Coronary artery (tissue), 2 donors: ENCODE measurements around the gene PRKCE.

Source experiments
- DNase-seq: peaks from one replicate; pipeline ENCODE4 v3.0.0-alpha.2; 2017; ENCODE audit warnings: low spot score
- H3K27ac ChIP-seq, 2 donors: fragments of 200-600 bp; sonication (generic); one replicate each; pipeline ENCODE4 v1.5.1; 2016 to 2019
- H3K4me3 ChIP-seq: fragments of 200-600 bp; sonication (generic); 2 replicates; pipeline ENCODE4 v1.5.1; 2016; ENCODE audit warnings: mild to moderate bottlenecking, moderate library complexity
- CTCF ChIP-seq: fragments of 200-600 bp; sonication (generic); IDR thresholded peaks from one replicate; pipeline ENCODE4 v1.5.1; 2019; ENCODE audit warnings: antibody characterized with exemption

PRKCE gene

GRCh38 chr2:46018773-46019591 lies 367.5 kb downstream of the PRKCE start:
- no peak for TF ChIP-seq CTCF
- Histone ChIP-seq H3K4me3 (no peak overlapping the region), H3K27ac (no peak overlapping the region)
- no peak for DNase-seq

DNA sequence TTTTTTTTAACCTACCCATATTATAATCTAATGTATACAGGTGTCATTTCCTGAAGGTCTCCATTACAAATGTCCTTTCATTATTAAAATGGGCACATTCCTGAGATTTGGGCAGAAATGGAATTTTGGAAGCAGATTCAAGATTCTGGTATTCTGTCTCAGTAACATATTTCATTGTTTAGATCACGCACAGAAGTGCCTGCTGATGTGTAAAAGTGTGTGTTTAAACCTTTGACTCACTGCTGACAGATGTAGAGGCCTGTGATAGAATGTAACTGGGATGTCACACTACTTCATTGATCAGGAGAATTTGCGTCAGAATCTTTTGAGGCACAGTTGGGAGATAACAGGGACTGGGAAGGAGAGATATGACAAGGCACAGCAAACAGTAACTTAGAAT lies 368.9 kb downstream of the PRKCE start:
- no peak for TF ChIP-seq CTCF
- Histone ChIP-seq H3K4me3 (no peak overlapping the region), H3K27ac (no peak overlapping the region)
- no peak for DNase-seq

- no peak for TF ChIP-seq CTCF
- Histone ChIP-seq H3K27ac (no peak overlapping the region), H3K4me3 (no peak overlapping the region)
- DNase-seq = no peak
Observed at GRCh38 chr2:46023165-46023854, 371.8 kb downstream of the PRKCE start.

- TF ChIP-seq CTCF = no peak
- H3K4me3 ChIP-seq = no peak overlapping the region
- no peak for DNase-seq
- H3K27ac ChIP-seq = no peak overlapping the region
Observed at GRCh38 chr2:46024146-46024779, 372.8 kb downstream of the PRKCE start.

GRCh38 chr2:46025081-46025480 lies 373.6 kb downstream of the PRKCE start:
- Histone ChIP-seq H3K27ac (no peak overlapping the region), H3K4me3 (no peak overlapping the region)
- no peak for TF ChIP-seq CTCF
- no peak for DNase-seq

- no peak for DNase-seq
- TF ChIP-seq CTCF = no peak
- Histone ChIP-seq H3K4me3 (no peak overlapping the region), H3K27ac (no peak overlapping the region)
Observed at GRCh38 chr2:46025676-46026075, 374.2 kb downstream of the PRKCE start.
